ENCODE measurements around the gene CUL9. TPM values are rescaled to one million over a fixed set of nuclear protein-coding genes. Genes with fewer than 3 reads are reported as not detected.

Gene CUL9
- total RNA-seq, 1 donor from 2014 or later: 38.9 TPM

GRCh38 chr6:43258807-43259686 lies 77.1 kb downstream of the CUL9 start:
- H3K27me3 Mint-ChIP-seq (ENCODE audit: insufficient read depth): peaks cover 6% of the 10 kb centered on the region
- intact Hi-C loops (cut with micrococcal nuclease): no loop called here
- H3K27ac Mint-ChIP-seq: no peak overlapping the region
- H3K9me3 Mint-ChIP-seq: no peaks in the 10 kb centered on the region
- H3K36me3 Mint-ChIP-seq (ENCODE audit: low read depth): no peaks in the 10 kb centered on the region
- DNase-seq (ENCODE audit: low spot score): no peak
- no peak overlapping the region for H3K4me3 Mint-ChIP-seq
- peaks cover 37% of the 10 kb centered on the region for H3K4me1 Mint-ChIP-seq (ENCODE audit: low read depth)

- intact Hi-C loops (cut with micrococcal nuclease): no loop called here
- H3K4me3 Mint-ChIP-seq: no peak overlapping the region
- no peaks in the 10 kb centered on the region for H3K9me3 Mint-ChIP-seq
- H3K36me3 Mint-ChIP-seq (ENCODE audit: low read depth): no peaks in the 10 kb centered on the region
- peaks cover 24% of the 10 kb centered on the region for H3K4me1 Mint-ChIP-seq (ENCODE audit: low read depth)
- DNase-seq (ENCODE audit: low spot score): no peak
- no peak overlapping the region for H3K27ac Mint-ChIP-seq
- H3K27me3 Mint-ChIP-seq (ENCODE audit: insufficient read depth): peaks cover 8% of the 10 kb centered on the region
Observed at GRCh38 chr6:43260791-43261190, 78.8 kb downstream of the CUL9 start.

- Mint-ChIP-seq H3K27me3 (ENCODE audit: insufficient read depth) (peaks cover 8% of the 10 kb centered on the region), H3K27ac (no peak overlapping the region), H3K9me3 (no peaks in the 10 kb centered on the region), H3K36me3 (ENCODE audit: low read depth) (no peaks in the 10 kb centered on the region), H3K4me3 (no peak overlapping the region), H3K4me1 (ENCODE audit: low read depth) (peaks cover 23% of the 10 kb centered on the region)
- no peak for DNase-seq (ENCODE audit: low spot score)
- intact Hi-C loops (cut with micrococcal nuclease): no loop called here
Observed at GRCh38 chr6:43261198-43261597, 79.2 kb downstream of the CUL9 start.

- H3K36me3 Mint-ChIP-seq (ENCODE audit: low read depth): no peaks in the 10 kb centered on the region
- peak overlapping the region; percentile 32 for H3K27ac Mint-ChIP-seq
- H3K9me3 Mint-ChIP-seq: no peaks in the 10 kb centered on the region
- intact Hi-C loops (cut with micrococcal nuclease): no loop called here
- H3K4me1 Mint-ChIP-seq (ENCODE audit: low read depth): peaks cover 16% of the 10 kb centered on the region
- no peak for DNase-seq (ENCODE audit: low spot score)
- peaks cover 9% of the 10 kb centered on the region for H3K27me3 Mint-ChIP-seq (ENCODE audit: insufficient read depth)
- no peak overlapping the region for H3K4me3 Mint-ChIP-seq
Observed at GRCh38 chr6:43262000-43262779, 80.2 kb downstream of the CUL9 start.

GRCh38 chr6:43262780-43263313 lies 80.9 kb downstream of the CUL9 start:
- H3K4me1 Mint-ChIP-seq (ENCODE audit: low read depth): peaks cover 10% of the 10 kb centered on the region
- H3K27ac Mint-ChIP-seq: no peak overlapping the region

GRCh38 chr6:43263314-43264178 lies 81.5 kb downstream of the CUL9 start:
- no peak overlapping the region for H3K4me3 Mint-ChIP-seq
- H3K4me1 Mint-ChIP-seq (ENCODE audit: low read depth): peaks cover 5% of the 10 kb centered on the region
- no peak overlapping the region for H3K27ac Mint-ChIP-seq
- peak; percentile 67 for DNase-seq (ENCODE audit: low spot score)
- intact Hi-C loops (cut with micrococcal nuclease): loop anchor here (1.0 kb wide), 3 partner anchors 71 to 243 kb away; no protein-coding TSS in a partner anchor
- no peaks in the 10 kb centered on the region for H3K9me3 Mint-ChIP-seq
- peaks cover 23% of the 10 kb centered on the region for H3K27me3 Mint-ChIP-seq (ENCODE audit: insufficient read depth)
- H3K36me3 Mint-ChIP-seq (ENCODE audit: low read depth): no peaks in the 10 kb centered on the region

More at GRCh38 chr6:43262780-43263313, 80.9 kb downstream of the CUL9 start:
- no peak for DNase-seq (ENCODE audit: low spot score)
- Mint-ChIP-seq H3K4me3 (no peak overlapping the region), H3K36me3 (ENCODE audit: low read depth) (no peaks in the 10 kb centered on the region), H3K9me3 (no peaks in the 10 kb centered on the region), H3K27me3 (ENCODE audit: insufficient read depth) (peaks cover 16% of the 10 kb centered on the region)
- intact Hi-C loops (cut with micrococcal nuclease): loop anchor here (1.0 kb wide), 3 partner anchors 71 to 243 kb away; no protein-coding TSS in a partner anchor

- intact Hi-C loops (cut with micrococcal nuclease): no loop called here
Observed at GRCh38 chr6:43264599-43265145, 82.7 kb downstream of the CUL9 start.

GRCh38 chr6:43265564-43265963 lies 83.6 kb downstream of the CUL9 start:
- Mint-ChIP-seq H3K4me1 (ENCODE audit: low read depth) (peaks cover 14% of the 10 kb centered on the region), H3K9me3 (no peaks in the 10 kb centered on the region), H3K4me3 (no peak overlapping the region), H3K27ac (no peak overlapping the region), H3K36me3 (ENCODE audit: low read depth) (no peaks in the 10 kb centered on the region), H3K27me3 (ENCODE audit: insufficient read depth) (peaks cover 37% of the 10 kb centered on the region)
- no peak for DNase-seq (ENCODE audit: low spot score)
- intact Hi-C loops (cut with micrococcal nuclease): no loop called here

More at GRCh38 chr6:43264599-43265145, 82.7 kb downstream of the CUL9 start:
- Mint-ChIP-seq H3K27ac (no peak overlapping the region), H3K9me3 (no peaks in the 10 kb centered on the region), H3K36me3 (ENCODE audit: low read depth) (no peaks in the 10 kb centered on the region), H3K27me3 (ENCODE audit: insufficient read depth) (peaks cover 30% of the 10 kb centered on the region), H3K4me3 (no peak overlapping the region), H3K4me1 (ENCODE audit: low read depth) (peaks cover 14% of the 10 kb centered on the region)
- DNase-seq (ENCODE audit: low spot score): no peak

- no peak overlapping the region for H3K27ac Mint-ChIP-seq
Observed at GRCh38 chr6:43267619-43268354, 85.8 kb downstream of the CUL9 start.

GRCh38 chr6:43268355-43268700 lies 86.3 kb downstream of the CUL9 start:
- no peak overlapping the region for H3K4me3 Mint-ChIP-seq
- peaks cover 13% of the 10 kb centered on the region for H3K4me1 Mint-ChIP-seq (ENCODE audit: low read depth)
- H3K36me3 Mint-ChIP-seq (ENCODE audit: low read depth): no peaks in the 10 kb centered on the region
- H3K9me3 Mint-ChIP-seq: no peaks in the 10 kb centered on the region
- DNase-seq (ENCODE audit: low spot score): no peak
- intact Hi-C loops (cut with micrococcal nuclease): no loop called here
- peaks cover 53% of the 10 kb centered on the region for H3K27me3 Mint-ChIP-seq (ENCODE audit: insufficient read depth)
- no peak overlapping the region for H3K27ac Mint-ChIP-seq

More at GRCh38 chr6:43267619-43268354, 85.8 kb downstream of the CUL9 start:
- DNase-seq (ENCODE audit: low spot score): no peak
- H3K36me3 Mint-ChIP-seq (ENCODE audit: low read depth): no peaks in the 10 kb centered on the region
- intact Hi-C loops (cut with micrococcal nuclease): no loop called here
- H3K9me3 Mint-ChIP-seq: no peaks in the 10 kb centered on the region
- H3K4me3 Mint-ChIP-seq: no peak overlapping the region
- H3K4me1 Mint-ChIP-seq (ENCODE audit: low read depth): peaks cover 14% of the 10 kb centered on the region
- peaks cover 48% of the 10 kb centered on the region for H3K27me3 Mint-ChIP-seq (ENCODE audit: insufficient read depth)

GRCh38 chr6:43268782-43269272 lies 86.8 kb downstream of the CUL9 start:
- Mint-ChIP-seq H3K9me3 (no peaks in the 10 kb centered on the region), H3K4me3 (peak overlapping the region; percentile 65), H3K4me1 (ENCODE audit: low read depth) (peaks cover 9% of the 10 kb centered on the region), H3K36me3 (ENCODE audit: low read depth) (no peaks in the 10 kb centered on the region), H3K27me3 (ENCODE audit: insufficient read depth) (peaks cover 53% of the 10 kb centered on the region), H3K27ac (no peak overlapping the region)
- intact Hi-C loops (cut with micrococcal nuclease): no loop called here
- DNase-seq (ENCODE audit: low spot score): no peak

Measured in activated T-helper 1 cell treated with anti-CD3 and anti-CD28 coated beads, Interleukin-12 subunit alpha, Interleukin-12 subunit beta, Interleukin-2, Interleukin-4 antibody, amounts not matched to agents 30 ng/mL and 10 ng/mL and 1 ng/mL, durations not matched to agents 14 hours and 24 hours and 36 hours (primary cell).